GM21737 (cell line): ENCODE measurements around the gene EXOSC9.
"Not testable (repeated sequence)": the region's sequence is repeated elsewhere in the genome, so short reads cannot be mapped to it uniquely, and the experiment has no call there.

ENCODE experiments used
- ATAC-seq: cut with Tn5 transposase; IDR thresholded peaks from one replicate; pipeline ENCODE4 v1.9.1; 2021; ENCODE audit warnings: mild to moderate bottlenecking, moderate library complexity; ENCODE audit not compliant: unreplicated experiment

EXOSC9 gene, protein sequence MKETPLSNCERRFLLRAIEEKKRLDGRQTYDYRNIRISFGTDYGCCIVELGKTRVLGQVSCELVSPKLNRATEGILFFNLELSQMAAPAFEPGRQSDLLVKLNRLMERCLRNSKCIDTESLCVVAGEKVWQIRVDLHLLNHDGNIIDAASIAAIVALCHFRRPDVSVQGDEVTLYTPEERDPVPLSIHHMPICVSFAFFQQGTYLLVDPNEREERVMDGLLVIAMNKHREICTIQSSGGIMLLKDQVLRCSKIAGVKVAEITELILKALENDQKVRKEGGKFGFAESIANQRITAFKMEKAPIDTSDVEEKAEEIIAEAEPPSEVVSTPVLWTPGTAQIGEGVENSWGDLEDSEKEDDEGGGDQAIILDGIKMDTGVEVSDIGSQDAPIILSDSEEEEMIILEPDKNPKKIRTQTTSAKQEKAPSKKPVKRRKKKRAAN

DNA sequence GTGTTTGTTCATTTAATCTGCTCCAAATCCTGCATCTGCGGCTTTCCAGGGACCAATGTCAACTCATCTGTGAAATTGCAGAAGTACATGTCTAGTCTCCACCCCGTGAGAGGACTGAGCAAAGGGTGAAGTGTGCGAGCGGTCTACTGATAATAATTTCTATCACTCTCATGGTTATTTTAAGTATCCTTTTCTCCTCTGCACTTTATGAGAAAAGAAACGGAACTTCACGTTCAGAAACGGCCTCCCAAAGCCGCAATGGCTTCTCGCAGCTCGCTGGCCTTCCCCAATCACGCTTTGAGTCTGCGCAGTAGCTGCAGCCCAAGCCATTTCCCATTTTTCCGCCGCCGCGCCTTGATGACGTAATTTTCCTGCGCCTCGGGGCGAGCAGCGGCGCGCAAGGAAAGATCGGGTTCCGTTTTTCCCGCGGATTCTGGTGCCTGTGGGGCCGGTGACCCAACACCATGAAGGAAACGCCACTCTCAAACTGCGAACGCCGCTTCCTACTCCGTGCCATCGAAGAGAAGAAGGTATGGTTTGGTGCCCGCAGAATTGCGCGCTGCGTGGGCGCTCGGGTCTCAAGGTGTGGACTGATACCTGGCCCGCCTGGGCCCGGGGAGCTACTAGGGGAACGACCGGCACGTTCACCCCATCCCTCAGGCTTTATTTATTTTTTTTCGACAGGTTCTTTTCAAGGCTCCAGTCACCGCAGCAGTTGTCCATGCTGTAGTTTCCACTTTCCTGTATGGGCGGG is at the start of gene EXOSC9:
Gene EXOSC9 (plus strand): TSS at position 363 of the 754 bp plus-strand sequence. CDS start 102 bp downstream, at position 465.
- peak; percentile 71 for ATAC-seq

DNA sequence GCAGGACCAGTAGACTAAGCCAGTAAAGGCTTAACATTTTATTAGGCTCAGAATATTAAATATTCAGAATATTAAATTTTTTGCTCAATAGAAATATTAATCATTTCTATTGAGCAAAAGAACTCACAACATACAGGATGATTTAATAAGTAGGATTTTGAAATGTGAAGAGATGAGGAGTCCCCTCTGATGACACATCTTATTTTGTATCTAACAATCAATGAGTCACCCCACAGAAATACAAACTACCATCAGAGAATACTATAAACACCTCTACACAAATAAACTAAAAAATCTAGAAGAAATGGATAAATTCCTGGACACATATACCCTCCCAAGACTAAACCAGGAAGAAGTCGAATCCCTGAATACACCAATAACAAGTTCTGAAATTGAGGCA is 49.0 kb upstream of the EXOSC9 start:
- ATAC-seq: not testable (repeated sequence)

DNA sequence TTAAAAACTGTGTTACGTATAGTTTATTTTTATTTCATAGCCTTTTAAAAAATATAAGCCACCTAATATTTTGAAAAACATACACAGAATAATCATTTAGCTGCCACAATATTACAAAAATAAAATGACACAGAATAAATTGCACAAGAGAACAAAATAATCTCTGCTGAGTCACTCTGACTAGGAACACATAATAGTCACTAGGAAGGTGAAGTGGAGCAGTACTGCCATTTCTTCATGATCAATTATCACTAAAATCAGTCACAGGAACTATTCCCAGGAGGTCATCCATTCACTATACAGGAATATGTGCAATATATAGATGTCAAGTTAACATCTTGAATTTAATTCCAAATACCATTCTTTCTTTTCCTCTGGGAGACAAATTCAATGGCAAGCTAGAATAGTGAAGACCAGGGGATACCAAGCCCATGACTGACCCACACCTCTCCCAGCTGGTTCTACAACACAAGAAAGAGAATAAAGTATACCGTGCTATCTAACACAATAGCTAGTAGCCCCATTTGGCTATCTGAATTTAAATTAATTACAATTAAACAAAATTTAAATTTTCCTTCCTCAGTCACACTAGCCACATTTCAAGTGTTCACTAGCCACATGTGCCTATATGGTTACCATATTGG is 42.1 kb upstream of the EXOSC9 start:
- ATAC-seq: no peak

DNA sequence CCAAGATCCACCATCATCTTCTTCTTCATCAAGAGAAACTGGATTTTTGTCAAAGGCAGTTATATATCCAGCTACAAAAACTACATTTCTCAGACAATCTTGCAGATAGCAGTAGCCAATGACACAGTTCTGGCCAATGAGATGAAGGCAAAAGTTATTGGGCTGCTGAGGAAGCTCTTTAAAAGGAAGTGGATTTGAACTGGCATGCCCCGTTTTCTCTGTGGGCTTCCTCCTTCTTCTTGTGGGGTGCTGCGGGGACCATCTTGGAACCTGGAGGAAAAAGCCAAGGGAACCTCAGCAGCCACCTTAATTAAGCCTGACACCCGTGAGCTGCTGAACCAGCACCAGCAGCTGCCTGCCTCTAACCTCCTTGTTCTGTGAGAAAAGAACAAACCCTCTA is 40.9 kb upstream of the EXOSC9 start:
- no peak for ATAC-seq

DNA sequence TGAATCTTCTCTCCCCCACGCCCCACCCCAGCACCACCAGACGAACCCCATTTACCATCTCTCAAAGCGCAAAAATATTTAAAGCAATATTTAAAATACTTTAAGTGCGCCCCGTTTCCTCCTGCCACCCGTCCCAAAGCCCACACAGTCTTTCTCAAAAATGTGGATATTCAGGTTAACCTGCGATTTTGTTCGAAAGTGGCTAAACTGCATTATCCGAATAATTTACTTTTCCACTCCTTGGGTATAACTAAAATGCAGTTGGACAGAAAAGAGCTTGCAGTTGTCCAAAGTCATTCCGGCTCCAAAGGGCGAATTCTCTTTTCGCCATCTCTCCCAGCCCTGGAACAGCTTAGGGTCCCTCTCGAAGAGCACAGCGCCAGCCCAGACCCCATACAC is 36.8 kb upstream of the EXOSC9 start:
- no peak for ATAC-seq

DNA sequence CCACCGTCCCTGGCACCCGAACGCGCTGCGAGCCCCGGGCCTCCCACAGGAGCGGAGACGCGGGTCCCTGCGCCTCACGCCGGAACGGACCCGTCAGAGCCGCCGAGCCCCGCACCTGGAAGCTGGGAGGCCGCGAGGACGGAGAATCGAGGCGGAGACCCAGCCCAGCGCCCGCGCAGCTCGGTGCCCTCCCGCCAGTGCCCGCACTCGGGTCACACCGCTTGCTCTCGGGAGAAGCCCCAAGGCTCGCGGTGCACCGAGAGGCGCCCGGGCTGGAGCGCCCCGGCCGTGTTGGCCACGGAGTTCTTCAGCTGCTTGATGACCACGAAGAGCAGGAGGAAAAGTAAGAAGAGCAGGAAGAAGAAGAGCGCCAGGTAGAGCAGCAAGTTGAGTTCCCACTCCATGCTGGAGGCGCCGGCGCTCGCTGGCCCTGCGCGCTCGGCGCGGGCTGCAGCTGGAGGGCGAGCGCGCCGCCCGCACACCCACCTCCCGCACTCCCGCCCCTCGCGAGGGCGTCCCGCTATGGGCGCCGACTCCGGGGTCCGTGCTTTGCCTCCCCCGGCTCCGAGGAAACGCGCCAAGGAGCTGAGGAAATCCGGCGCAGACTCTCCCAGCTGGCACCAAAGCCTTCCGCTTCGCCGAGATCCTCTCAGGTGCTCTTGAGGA is 36.3 kb upstream of the EXOSC9 start, which contains the start of gene SMIM43:
Gene SMIM43 (minus strand): TSS at position 463 of the 666 bp plus-strand sequence. CDS start 59 bp downstream, at position 404.
- no peak for ATAC-seq

DNA sequence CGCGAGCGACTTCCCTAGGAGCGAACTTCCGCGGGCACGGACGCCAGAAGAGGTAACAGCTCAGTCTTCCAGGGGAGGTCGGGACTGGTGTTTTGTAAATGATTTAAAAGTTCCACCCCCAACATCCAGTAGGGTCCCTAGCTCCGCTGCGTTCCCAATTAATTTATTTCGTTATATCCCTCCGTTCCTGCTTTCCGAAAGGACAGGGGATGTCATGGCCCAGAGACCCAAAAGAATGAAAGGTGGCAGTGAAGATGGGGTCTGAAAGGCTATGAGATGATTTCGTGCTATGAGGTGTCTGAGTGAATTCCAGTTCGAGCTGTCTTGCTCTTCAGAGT is 35.8 kb upstream of the EXOSC9 start:
- no peak for ATAC-seq

DNA sequence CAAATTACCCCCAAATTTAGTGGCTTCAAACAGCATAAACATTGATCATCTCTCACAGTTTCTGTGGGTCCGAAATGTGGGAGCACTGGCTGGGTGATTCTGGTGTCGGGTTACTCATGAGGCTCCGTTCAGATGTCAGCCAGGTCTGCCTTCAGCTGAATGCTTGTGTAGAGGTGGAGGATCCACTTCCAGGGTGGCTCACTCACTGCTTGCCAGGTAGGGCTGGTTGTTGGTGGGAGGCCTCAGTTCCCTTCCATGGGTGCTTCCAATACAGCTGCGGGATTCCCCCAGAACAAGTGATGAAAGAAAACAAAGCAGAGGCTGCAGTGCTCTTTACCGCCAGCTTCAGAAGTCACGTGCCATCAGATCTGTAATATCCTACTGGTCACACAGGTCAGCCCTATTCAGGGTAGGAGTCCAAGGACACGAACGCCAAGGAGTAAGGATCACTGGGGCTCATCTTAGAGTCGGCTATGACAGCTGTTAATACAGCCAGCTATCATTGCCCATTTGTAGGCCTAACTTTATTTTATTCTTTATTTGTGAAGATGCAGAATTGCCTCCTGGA is 35.1 kb upstream of the EXOSC9 start:
- ATAC-seq: no peak

DNA sequence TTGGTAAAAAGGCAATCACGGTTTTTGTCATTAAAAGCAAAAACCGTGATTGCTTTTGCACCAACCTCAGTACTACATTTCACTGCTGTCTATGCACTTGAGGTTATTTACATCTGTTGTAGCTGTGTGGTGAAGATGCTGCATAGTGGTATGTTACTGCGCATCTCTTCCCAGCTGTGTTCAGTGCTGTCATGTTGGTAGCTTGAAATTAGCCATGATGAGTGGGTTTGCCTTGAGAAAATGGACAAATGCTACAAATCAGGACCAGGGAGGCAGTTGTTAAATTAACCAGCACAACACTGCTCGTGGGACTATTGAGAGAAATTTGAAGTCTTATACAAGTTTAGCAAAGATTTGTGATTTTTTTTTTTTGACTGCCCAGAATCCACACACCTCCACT is 34.0 kb upstream of the EXOSC9 start:
- ATAC-seq: no peak

DNA sequence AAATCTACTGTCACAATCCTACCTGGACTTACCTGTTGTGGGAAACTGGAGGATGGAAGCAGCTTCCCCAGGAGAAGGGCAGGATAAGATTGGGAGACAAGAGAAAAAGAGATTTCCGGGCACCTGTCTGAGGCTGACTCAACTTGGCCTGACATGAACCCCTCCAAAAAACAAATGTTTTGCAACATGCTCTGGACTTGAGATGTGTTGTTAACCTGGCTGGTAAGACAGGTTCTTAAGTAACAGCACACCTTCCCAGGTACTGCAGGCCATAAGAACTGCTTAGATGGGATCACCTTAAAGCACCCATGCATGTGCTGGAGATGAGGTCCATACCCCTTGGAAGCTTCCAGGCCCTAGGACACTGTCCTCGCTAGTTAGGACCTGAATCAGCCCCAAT is 31.8 kb upstream of the EXOSC9 start:
- ATAC-seq: no peak

DNA sequence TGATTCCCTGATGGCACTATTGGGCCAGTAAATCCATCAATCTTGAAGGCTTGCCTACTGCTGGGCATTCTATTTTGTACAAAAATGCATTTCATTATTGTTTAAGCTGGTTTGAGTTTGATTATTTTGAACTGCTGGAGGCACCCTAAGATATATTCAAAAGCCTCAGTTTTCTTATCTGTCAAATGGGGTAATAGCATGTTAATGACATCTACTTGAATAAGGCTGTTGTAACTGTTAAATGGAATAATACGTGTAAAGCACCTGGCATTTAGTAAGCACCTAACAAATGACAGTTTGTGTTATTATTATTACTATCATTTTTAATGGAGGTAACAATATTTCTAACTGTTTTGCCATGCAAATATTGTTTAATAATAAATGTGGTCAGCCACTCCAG is 29.3 kb upstream of the EXOSC9 start:
- ATAC-seq: no peak

DNA sequence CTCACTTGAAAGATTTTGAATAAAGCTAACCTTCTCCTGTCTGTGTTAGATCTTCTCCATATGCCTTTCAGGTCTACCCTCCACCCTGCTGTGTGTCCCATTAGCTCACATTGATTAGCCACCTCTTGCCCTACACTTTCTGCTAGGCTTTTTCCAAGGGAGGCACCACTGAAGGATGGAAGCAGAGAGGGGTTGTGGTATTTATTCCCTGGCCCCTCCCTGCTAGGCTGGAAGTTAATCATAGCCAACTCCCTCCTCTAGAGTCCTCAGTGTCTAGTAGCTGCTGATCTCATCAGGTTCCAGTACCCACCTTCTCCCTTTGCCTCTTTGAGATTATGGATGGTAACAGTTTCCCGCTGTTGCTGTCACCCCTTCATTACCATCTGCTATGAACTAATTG is 27.2 kb upstream of the EXOSC9 start:
- ATAC-seq: no peak

DNA sequence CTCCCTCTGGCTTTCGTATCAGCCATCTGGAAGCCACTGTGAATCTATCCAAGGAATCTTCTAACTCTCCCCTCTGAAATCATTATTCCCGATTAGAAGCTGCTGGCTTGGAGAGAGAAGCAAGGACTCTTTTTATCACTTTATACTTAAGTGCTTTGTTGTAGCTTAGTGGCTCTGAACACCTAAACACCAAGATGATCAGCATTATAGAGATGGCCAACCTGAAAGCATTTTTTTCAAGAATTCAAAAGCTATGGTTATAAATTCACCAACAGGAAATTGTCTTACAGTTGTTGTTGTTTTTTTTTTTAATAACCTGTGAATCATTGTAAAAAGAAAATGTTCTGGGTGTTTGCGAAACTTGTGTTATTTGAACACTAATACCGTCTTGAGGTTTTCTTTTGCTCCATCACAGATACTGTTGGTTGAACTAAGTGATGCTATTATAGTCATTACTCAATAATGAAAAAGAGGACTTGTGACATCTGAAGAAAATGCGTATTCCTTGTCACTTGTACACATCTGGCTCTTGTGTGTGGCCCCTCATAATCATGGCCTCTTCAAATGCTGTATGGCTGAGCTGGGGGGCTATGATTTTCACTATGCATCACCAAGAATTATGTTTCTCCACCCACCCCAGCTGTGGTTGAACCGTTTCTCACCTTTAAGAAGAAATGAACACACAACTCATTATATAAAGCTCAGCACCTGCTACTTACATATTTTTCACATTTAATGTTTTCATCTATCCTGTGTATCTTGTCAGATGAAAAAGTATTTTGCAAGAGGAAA is 24.3 kb upstream of the EXOSC9 start:
- ATAC-seq: no peak

DNA sequence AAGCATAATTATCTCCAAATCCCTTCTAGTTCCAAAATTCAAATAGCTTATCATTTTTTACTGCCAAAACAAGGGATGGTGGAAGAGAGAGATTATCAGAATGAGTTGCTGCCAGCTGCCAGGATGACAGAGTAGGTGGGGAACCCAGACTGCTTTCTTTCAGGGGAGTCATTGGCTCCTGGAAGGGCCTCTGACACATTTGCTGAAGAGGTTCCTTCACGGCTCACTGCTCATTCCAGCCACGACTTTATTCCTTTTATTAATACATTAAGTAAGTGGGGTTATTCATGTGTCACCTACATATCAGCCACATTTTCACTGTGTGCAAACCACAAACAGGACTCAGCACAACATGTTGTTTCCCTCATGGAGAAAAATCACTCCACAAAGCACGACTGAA is 23.5 kb upstream of the EXOSC9 start:
- no peak for ATAC-seq

DNA sequence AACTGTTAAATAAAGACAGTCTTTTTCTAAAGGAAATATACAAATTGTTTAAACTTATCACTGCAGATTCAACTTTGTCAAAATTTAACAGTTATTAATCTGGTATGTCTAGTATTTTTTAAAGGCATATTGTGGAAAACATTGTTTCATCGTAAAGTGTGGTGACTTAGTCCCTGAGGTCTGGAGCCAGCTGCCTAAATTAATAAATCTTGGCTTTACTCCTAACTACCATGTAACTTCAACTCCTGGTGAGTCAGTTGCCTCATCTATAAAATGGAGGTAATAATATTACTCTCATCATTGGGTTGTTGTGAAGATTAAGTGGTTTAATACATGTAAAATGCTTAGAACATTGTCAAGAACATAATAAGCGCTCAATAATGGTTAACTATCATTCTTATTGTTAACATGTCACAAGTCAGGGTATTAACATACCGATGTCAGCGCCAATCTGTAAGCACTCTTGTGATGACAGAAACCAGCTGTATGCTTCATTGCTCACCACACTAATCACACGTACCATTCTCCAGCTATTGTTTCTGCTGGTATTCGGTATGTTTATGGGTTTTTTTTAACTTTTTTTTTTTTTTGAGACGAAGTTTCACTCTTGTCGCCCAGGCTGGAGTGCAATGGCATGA is 22.0 kb upstream of the EXOSC9 start:
- ATAC-seq: no peak

DNA sequence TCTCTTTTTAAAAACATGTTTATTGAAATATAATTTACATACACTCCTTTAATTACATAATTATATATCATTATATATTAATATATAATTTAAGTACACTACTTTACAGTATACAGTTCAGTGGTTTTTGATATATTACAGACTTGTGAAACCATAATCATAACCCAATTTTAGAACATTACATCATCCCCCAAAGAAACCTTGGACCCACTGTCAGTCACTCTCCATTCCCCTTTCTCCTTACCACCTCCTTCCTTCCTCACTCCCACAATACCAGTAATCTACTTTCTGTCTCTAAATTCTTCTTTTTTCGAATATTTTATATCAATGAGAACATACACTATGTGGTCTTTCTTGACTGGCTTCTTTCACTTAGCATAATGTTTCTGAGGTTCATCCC is 17.9 kb upstream of the EXOSC9 start:
- no peak for ATAC-seq

DNA sequence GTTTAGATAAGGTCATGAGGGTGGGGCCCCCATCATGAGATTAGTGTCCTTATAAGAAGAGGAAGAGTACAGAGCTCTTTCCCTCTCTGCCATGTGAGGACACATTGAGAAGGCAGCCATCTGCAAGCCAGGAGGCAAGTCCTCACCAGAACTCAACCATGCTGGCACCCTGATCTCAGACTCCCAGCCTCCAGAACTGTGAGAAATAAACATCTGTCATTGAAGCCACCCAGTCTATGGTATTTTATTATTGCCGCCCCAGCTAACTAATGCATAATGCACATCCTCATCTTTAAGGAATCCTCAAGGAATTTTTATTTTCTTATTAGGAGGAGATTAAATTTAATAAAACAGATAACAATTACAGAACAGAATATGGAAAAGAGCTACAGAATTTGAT is 16.7 kb upstream of the EXOSC9 start:
- ATAC-seq: no peak

DNA sequence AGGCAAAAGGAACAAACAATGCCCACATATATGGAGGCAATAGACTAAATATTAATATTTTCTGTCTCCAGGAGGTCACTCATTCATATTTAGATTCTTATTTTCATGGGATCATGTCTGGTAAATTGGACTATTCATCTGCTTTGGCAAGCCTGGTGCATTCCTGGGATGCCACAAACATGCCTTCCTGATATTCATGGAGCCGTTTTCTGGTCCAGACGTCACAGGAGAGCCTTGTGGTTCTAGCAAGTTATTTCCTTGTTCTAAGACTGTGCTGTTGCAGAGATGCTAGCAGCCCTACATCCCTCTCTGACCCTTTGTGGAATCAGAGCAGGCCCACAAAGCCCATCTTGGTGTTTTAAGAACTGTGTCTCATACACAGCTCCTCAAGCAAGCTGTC is 16.1 kb upstream of the EXOSC9 start:
- ATAC-seq: no peak

DNA sequence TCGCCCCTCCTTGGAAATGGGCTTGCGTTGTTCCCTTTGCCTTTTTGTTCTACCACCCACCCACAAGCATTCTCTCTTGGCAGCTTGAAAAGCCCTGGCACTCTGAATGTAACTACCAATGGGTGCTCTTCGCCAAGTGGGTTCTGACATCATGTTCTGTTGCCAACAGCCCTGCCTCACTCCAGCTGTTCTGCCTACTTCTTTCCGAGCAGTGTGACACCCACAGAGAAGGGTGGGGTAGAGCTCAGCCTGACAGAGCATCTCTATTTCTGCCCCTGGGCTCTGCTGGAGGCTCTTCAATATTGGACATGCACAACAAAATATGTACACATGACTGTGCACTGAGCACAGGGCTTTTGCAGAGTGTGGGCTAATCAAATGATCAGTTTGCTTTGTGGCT is 15.6 kb upstream of the EXOSC9 start:
- ATAC-seq: no peak

DNA sequence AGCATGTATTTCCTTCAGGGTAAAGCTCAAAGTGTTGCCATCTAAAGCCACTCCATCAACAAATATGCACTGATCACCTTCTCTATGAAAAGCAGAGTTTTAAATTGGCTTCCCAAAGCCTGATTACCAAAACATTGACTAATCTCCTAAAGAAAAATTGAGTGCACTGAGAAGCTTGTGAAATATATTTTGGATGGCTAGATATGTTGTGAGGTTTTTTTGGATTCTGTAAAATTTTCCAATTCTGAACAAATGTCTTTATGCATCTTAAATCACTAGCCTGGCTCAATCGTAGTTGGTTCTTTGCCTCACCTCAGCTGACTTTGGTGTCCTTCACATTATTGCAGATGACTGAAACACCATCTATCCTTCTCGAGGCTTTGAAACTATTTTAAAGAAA is 14.9 kb upstream of the EXOSC9 start:
- no peak for ATAC-seq
